K562 (cell line): ENCODE measurements around the gene CREB5. TPM values are rescaled to one million over a fixed set of nuclear protein-coding genes. Genes with fewer than 3 reads are reported as not detected.

Experiments used
- ATAC-seq: fragments of 200-7000 bp; cut with Tn5 transposase; 3 replicates; pipeline ENCODE4 v1.9.1; 2020; ENCODE audit warnings: moderate library complexity
- BruUV-seq: library from RNA; stranded (reverse); fragments of 400-500 nt; replicated peaks from 2 replicates; lab custom pipeline; 2021; lab: Mats Ljungman, UMichigan
- CTCF ChIA-PET: fragments of 300-600 bp; formaldehyde crosslinking; extraction: SDS; loops from one replicate; lab custom pipeline; 2021; ENCODE audit warnings: low intra/inter-chr PET ratio; lab: Yijun Ruan, JAX
- POLR2A ChIA-PET: fragments of 300-600, 350-650 bp; sonication (Branson Sonifier 250); formaldehyde crosslinking; extraction: SDS; loops from one replicate; lab custom pipeline; 2021; ENCODE audit warnings: antibody characterized with exemption, inconsistent platforms; lab: Yijun Ruan, JAX
- DNase-seq, 4 experiments: peaks; one replicate each; pipeline versions ENCODE4 v3.0.0 to v3.0.0-alpha.2; 2011 to 2018; ENCODE audit warnings: low spot score in 3 of 4, mixed read lengths in 3 of 4; ENCODE audit errors: extremely low read depth in 1 of 4
- FAIRE-seq: peaks from 2 replicates; lab custom pipeline; 2011; peaks lifted over from hg19 to GRCh38; lab: Jason Lieb, UNC
- H2AFZ ChIP-seq: 2 replicates; pipeline ENCODE4 v1.6.0; 2011; ENCODE audit warnings: low read depth, low read length, control low read depth, inconsistent platforms
- H3K27ac ChIP-seq: fragments of 200-600 bp; 3 replicates; pipeline ENCODE4 v1.8.0; 2011; ENCODE audit warnings: low read depth, mild to moderate bottlenecking, control low read depth, inconsistent platforms, low read length, moderate library complexity, mixed read lengths; ENCODE audit errors: extremely low read depth
- H3K27me3 ChIP-seq, 2 experiments: fragments of 300-600 bp in 1 of 2; 2 replicates in 1 of 2; 3 replicates in 1 of 2; pipeline versions ENCODE4 v1.6.0 to v1.8.0; 2011; ENCODE audit warnings: inconsistent platforms in 2 of 2, low read length in 2 of 2, mild to moderate bottlenecking in 1 of 2, mixed read lengths in 1 of 2, moderate library complexity in 1 of 2; ENCODE audit not compliant: control insufficient read depth in 2 of 2, insufficient read depth in 2 of 2
- H3K36me3 ChIP-seq: fragments of 300-600 bp; 3 replicates; pipeline ENCODE4 v1.8.0; 2011; ENCODE audit warnings: mild to moderate bottlenecking, low read length, inconsistent platforms; ENCODE audit not compliant: control insufficient read depth, insufficient read depth
- H3K4me1 ChIP-seq, 2 experiments: fragments of 200-600 bp in 1 of 2; replicated peaks in 1 of 2; 2 replicates in 1 of 2; 3 replicates in 1 of 2; pipeline versions ENCODE4 v1.5.1 to v1.8.0; 2011; ENCODE audit warnings: inconsistent platforms in 2 of 2, low read length in 2 of 2, mild to moderate bottlenecking in 1 of 2, mixed read lengths in 1 of 2, moderate library complexity in 1 of 2; ENCODE audit not compliant: control insufficient read depth in 2 of 2, insufficient read depth in 2 of 2
- H3K4me2 ChIP-seq: 2 replicates; pipeline ENCODE4 v1.6.1; 2011; ENCODE audit warnings: low read length, control low read depth, inconsistent platforms, mixed read lengths; ENCODE audit not compliant: insufficient read depth
- H3K4me3 ChIP-seq: fragments of 200-600 bp; sonication (generic), shearing (Covaris generic); 2 replicates; pipeline ENCODE4 v1.5.1; 2016; ENCODE audit warnings: control low read depth, inconsistent platforms
- H3K79me2 ChIP-seq: fragments of 200-600 bp; 3 replicates; pipeline ENCODE4 v1.8.0; 2011; ENCODE audit warnings: low read length, inconsistent platforms; ENCODE audit not compliant: control insufficient read depth, insufficient read depth
- H3K9ac ChIP-seq, 2 experiments: 2 replicates each; pipeline versions ENCODE4 v1.6.0 to v1.6.1; 2011; ENCODE audit warnings: low read depth in 2 of 2, low read length in 2 of 2, control low read depth in 1 of 2, inconsistent platforms in 1 of 2, mild to moderate bottlenecking in 1 of 2, mixed read lengths in 1 of 2; ENCODE audit not compliant: insufficient read depth in 1 of 2
- H3K9me1 ChIP-seq: one replicate; pipeline ENCODE4 v1.6.0; 2011; ENCODE audit warnings: inconsistent platforms, mild to moderate bottlenecking, low read length, moderate library complexity; ENCODE audit not compliant: control insufficient read depth, insufficient read depth
- H3K9me3 ChIP-seq: replicated peaks from 2 replicates; pipeline ENCODE4 v1.5.1; 2011; ENCODE audit warnings: low read depth, low read length, inconsistent platforms; ENCODE audit not compliant: control insufficient read depth, insufficient read depth
- H4K20me1 ChIP-seq: replicated peaks from 2 replicates; pipeline ENCODE4 v1.6.1; 2011; ENCODE audit warnings: low read length, inconsistent platforms, mixed read lengths; ENCODE audit not compliant: control insufficient read depth, insufficient read depth
- FOXJ2 ChIP-seq: fragments of 200-800 bp; sonication (Bioruptor generic); IDR thresholded peaks from 2 replicates; pipeline ENCODE4 v1.6.1; 2016; ENCODE audit warnings: missing genetic modification characterization, missing compliant biosample characterization
- HBP1 ChIP-seq: fragments of 450-650 bp; formaldehyde crosslinking; IDR thresholded peaks from 2 replicates; pipeline ENCODE4 v1.4.0; 2022; ENCODE audit warnings: missing genetic modification characterization
- SMAD1 ChIP-seq: fragments of 150-350 bp; IDR thresholded peaks from 2 replicates; pipeline ENCODE4 v1.6.1; 2014; ENCODE audit warnings: low read length, low read depth; ENCODE audit not compliant: partially characterized antibody
- U2AF1 ChIP-seq: fragments of 200-400 bp; formaldehyde crosslinking; optimal IDR thresholded peaks from 2 replicates; pipeline ENCODE3; 2017; ENCODE audit warnings: mild to moderate bottlenecking, low read depth, low read length, moderate library complexity
- VEZF1 ChIP-seq: fragments of 200-800 bp; sonication (Bioruptor generic); IDR thresholded peaks from 2 replicates; pipeline ENCODE4 v1.6.1; 2017; ENCODE audit warnings: missing genetic modification characterization, missing compliant biosample characterization
- ZBTB7A ChIP-seq: IDR thresholded peaks from 2 replicates; pipeline ENCODE4 v1.6.1; 2011; ENCODE audit warnings: low read depth, mild to moderate bottlenecking, low read length, moderate library complexity, borderline replicate concordance; ENCODE audit not compliant: control insufficient read depth
- ZKSCAN8 ChIP-seq: fragments of 200-800 bp; sonication (Bioruptor generic); IDR thresholded peaks from 2 replicates; pipeline ENCODE4 v1.6.1; 2016; ENCODE audit warnings: missing genetic modification characterization, missing compliant biosample characterization
- WGBS: fragments of 100-300 bp; shearing (Covaris generic); methylation state at CpG from one replicate; pipeline ENCODE4 v1.1.6; 2016; ENCODE audit warnings: low coverage, mixed read lengths; ENCODE audit not compliant: insufficient coverage; ENCODE audit errors: missing lambda C conversion rate; 5-methylcytosine and 5-hydroxymethylcytosine counted together
- in situ Hi-C: fragments of 300-500 bp; cut with MboI; formaldehyde crosslinking; loops from 4 replicates; pipeline ENCODE4 v1.15.0; 2018; ENCODE audit warnings: inconsistent platforms, mixed read lengths
- intact Hi-C: fragments of 100-400 bp; cut with micrococcal nuclease; formaldehyde crosslinking; loops from 2 replicates; pipeline ENCODE4 v1.14.2; 2022
- polyA plus RNA-seq, 8 experiments: library from polyadenylated mRNA; depleted of rRNA in 4 of 8; stranded (reverse) in 5 of 8; unstranded in 3 of 8; fragments of >200 nt; fragmentation: Nextera tagmentation in 2 of 8; fragmentation: Illumina TruSeq in 1 of 8; extraction: Ambion mirVana in 2 of 8; extraction: Trizol in 1 of 8; gene quantifications; 2 replicates each; pipeline versions ENCODE4 v1.2.1 to v1.2.3, GENCODE V29; 2011 to 2014; ENCODE audit warnings: inconsistent platforms in 1 of 8, missing spikeins in 1 of 8
- total RNA-seq, 7 experiments: library from RNA; depleted of rRNA in 6 of 7; stranded (reverse); fragments of >200 nt in 6 of 7; fragmentation: Illumina TruSeq in 2 of 7; extraction: Trizol in 2 of 7; gene quantifications; 2 replicates each; pipeline versions ENCODE4 v1.2.1 to v1.2.3, GENCODE V29; 2011 to 2021; ENCODE audit warnings: low replicate concordance in 1 of 7

The CREB5 gene
- total and polyA plus RNA-seq, 9 of the 15 experiments (the other 6 are each of a cell fraction or from before 2014, with no cell fraction given), result 0.33 to 6.4 (median 1.8) TPM

GRCh38 chr7:28758186-28758585, 345.9 kb downstream of the CREB5 start:
- no peak for FAIRE-seq
- ATAC-seq, result no peak
- Histone ChIP-seq H2AFZ (no peak overlapping the region), H3K9ac (no peak overlapping the region), H4K20me1 (no peaks in the 10 kb centered on the region), H3K4me2 (no peak overlapping the region), H3K9me1 (no peaks in the 10 kb centered on the region), H3K27me3 (no peaks in the 10 kb centered on the region), H3K79me2 (no peaks in the 10 kb centered on the region), H3K9me3 (no peaks in the 10 kb centered on the region), H3K36me3 (no peaks in the 10 kb centered on the region), H3K4me3 (no peak overlapping the region), H3K27ac (no peak overlapping the region), H3K4me1 (no peaks in the 10 kb centered on the region)
- DNase-seq, result no peak
- in situ Hi-C loops, result no loop called here
- ChIA-PET POLR2A (interaction anchor here (1.3 kb wide), 1 partner anchor 15 kb away, joined by 3 read pairs; no protein-coding TSS in a partner anchor), CTCF (no interaction called here)
- WGBS, result 0% methylated on average over 5 of the region's 5 CpGs
- intact Hi-C loops, result no loop called here
- TF ChIP-seq HBP1 (CRISPR knock-in tag) (no peak), VEZF1 (no peak), ZBTB7A (no peak), U2AF1 (no peak), FOXJ2 (tag) (no peak), ZKSCAN8 (CRISPR knock-in tag) (no peak), SMAD1 (no peak)
- BruUV-seq, result no TSS peak
